Activated CD4-positive, alpha-beta T cell treated with anti-CD3 and anti-CD28 coated beads, Interleukin-2, amount 50 U/mL, for 16 hours (primary cell): Measurements from ENCODE around the gene ATP9B.

Source experiments
- DNase-seq: peaks from one replicate; pipeline ENCODE4 v3.0.0-alpha.2; 2020

The ATP9B gene

DNA sequence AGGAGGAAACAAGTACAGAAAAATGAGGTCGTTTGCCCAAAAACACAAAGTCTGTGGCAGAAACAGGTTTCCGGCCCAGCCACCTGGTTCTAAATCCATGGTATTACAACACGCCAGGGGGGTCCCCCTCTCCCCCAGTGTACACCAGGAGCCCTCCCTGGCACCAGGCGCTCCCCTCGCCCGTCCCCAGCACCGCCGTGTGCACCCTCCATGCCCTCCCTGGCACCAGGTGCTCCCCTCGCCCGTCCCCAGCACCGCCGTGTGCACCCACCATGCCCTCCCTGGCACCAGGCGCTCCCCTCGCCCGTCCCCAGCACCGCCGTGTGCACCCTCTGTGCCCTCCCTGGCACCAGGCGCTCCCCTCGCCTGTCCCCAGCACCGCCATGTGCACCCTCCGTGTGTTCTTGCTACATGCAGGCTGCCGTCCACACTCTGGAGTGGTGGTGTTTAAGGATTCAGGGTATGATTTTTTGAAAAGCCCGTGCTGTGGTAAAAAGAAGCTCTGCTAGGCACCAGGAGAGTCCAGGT lies 266.7 kb downstream of the ATP9B start:
- no peak for DNase-seq

DNA sequence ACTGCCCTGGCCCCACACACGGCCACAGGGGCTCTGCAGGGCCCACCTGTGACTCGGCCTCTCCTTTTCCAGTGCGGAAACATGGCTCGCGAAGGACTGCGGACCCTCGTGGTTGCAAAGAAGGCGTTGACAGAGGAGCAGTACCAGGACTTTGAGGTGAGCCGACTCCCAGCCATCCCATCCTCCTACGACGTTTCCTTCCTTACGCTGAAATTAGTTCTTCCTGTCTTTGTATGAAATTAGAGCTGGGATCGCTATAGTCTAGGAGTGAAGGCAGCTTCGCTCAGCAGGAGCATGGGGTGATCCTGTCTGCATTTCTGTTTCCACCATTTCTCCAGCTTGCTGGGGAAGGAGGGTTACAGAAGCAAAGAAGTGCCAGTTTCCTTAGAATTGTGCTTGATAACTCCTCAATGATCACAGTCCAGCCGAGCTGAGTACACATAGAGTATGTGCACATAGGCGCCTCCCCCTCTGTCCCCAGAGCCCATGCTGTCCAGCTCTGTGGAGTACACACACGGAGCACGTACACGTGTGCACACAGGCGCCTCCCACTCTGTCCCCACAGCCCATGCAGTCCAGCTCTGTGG lies 267.5 kb downstream of the ATP9B start:
- no peak for DNase-seq

DNA sequence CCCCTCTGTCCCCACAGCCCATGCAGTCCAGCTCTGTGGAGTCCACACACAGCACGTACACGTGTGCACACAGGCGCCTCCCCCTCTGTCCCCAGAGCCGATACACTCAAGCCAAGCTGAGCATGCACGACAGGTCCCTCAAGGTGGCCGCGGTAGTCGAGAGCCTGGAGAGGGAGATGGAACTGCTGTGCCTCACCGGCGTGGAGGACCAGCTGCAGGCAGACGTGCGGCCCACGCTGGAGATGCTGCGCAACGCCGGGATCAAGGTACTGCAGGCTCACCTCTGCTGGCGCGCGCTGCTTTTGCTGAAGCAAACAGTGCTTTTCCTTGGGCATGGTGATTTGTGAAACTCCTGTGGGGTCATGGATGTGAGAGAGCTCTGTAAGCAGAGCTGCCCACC lies 268.0 kb downstream of the ATP9B start:
- DNase-seq: no peak

DNA sequence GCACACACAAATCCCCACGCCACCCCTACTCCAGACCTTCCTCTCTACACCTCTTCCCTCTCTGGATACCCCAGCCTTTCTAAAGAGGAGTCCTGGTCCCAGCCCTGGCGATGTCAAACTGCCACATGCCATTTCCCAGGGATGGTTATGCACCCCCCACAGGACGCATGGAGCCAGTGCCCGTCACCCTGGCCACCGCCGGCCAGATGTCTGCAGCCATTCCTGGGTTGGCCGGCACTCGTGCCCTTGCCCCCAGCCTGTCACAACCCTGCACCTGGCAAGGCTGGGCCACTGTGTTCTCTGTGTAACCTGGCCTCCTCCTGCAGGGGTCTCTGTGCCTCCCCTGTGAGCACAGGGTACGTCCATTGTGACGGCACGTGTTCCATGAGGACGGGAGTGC lies 268.4 kb downstream of the ATP9B start:
- DNase-seq: no peak

DNA sequence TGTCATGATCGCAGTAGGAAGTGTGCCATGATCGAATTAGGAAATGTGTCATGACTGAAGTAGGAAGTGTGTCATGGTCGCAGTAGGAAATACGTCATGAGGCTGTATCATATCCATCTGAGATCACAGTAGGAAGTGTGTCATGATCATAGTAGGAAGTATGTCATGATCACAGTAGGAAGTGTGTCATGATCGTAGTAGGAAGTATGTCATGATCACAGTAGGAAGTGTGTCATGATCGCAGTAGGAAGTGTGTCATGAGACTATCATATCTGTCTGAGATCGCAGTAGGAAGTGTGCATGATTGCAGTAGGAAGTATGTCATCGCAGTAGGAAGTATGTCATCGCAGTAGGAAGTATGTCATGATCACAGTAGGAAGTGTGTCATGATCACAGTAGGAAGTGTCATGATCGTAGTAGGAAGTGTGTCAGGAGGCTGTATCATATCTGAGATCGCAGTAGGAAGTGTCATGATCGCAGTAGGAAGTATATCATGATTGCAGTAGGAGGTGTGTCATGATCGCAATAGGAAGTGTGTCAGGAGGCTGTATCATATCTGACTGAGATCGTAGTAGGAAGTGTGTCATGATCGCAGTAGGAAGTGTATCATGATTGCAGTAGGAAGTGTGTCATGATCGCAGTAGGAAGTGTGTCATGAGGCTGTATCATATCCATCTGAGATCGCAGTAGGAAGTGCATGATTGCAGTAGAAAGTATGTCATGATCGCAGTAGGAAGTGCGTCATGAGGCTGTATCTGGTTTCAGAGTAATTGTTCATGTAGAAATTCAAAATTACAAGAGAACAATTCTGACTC lies 270.1 kb downstream of the ATP9B start:
- no peak for DNase-seq

DNA sequence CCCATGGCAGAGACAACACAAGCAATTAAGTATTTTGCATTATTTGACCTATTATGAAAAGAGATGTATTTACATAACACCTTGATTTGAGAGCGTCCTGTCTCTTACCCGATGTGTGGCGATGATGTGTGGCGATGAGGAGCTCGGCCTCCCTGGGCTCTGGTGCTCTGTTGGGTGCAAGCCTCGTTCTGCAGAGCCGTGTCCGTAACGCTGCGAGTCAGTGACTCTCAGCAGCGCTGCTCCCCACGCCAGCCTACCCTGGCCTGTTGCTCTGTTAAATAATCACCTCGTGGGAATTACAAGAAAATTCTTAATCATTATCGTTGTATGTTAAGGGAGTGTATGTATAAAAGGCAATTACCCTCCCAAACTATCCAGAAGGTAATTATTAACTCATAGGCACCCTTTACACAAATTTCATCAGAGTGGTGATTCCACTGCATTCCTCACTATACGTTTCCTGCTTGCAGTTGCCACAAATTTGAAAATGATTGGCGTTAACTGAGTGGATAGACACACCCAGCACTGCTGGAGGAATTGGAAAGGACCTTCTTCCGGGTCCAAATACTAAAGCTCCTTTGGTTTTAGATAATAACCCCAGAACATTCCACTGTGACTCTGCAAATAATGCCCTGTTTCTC lies 274.5 kb downstream of the ATP9B start:
- no peak for DNase-seq

DNA sequence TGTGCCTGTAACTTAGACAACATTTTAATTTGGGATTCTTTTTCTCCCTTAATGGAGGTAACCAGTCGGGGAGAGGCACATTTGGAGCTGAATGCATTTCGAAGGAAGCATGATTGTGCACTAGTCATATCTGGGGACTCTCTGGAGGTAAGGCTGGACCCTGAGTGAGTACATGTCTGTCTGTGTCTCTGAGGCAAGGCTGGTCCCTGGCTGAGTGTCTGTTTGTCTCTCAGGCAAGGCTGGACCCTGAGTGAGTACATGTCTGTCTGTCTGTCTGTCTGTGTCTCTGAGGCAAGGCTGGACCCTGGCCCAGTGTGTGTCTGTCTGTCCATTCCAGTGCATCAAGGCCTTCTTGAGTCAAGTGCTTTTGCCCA lies 275.0 kb downstream of the ATP9B start:
- no peak for DNase-seq

DNA sequence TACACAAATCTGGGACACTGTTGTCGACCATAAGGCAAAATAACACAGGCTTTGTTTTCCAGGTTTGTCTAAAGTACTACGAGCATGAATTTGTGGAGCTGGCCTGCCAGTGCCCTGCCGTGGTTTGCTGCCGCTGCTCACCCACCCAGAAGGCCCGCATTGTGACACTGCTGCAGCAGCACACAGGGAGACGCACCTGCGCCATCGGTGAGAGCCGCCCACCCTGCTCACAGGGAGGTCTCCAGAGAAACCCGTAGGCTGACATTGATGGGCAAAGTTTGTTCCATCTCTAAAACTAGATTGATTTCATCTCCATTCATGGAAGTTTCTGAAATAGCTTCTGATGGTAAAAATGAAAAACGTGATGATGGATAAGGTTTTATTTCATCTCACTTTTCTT lies 276.2 kb downstream of the ATP9B start:
- DNase-seq: no peak

DNA sequence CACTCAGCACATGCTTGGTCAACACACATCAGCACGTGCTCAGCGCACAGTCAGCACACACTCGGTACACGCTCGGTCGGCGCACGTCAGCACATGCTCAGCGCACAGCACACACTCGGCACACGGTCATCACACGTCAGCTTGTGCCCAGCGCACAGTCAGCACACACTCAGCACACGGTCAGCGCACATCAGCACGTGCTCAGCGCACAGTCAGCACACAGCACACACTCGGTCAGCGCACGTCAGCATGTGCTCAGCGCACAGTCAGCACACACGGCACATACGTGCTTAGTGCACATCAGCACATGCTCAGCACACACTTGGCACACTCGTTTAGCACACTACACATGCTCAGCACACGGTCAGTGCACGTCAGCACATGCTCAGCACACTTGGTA lies 276.8 kb downstream of the ATP9B start:
- no peak for DNase-seq

DNA sequence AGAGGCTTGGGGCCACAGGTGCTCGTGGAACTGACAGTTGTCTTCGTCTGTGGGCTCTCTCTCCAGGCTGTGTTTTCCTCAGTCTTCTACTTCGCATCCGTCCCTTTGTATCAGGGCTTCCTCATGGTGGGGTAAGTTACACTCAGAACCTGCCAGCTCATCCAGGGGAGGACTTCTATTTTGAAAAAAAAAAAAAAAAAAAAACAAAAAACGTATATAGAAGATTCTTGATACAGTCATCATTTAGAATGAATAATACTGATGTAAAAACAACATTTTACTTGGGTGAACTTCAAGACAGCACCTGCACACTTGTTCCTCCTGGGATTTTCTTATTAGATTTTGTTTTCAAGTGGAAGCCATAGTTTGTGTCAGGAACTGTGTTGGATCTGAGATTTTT lies 278.9 kb downstream of the ATP9B start:
- no peak for DNase-seq

DNA sequence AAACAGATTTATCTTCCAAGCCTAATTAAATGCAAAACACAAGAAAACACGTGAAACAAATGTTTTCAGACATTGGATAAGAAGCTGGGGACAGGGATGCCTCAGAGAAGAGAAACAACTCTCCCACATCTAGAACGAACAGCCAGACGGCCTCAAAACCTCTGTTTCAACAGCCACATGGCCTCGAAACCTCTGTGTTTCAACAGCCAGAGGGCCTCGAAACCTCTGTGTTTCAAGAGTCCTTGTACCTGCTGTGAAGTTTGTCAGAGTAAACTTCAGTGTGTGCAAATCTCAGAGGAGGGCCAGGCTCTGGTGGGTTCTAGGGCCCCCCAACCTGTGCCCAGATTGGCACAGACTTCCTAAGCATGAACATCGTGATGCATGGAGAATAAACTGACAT lies 283.2 kb downstream of the ATP9B start:
- DNase-seq: no peak

DNA sequence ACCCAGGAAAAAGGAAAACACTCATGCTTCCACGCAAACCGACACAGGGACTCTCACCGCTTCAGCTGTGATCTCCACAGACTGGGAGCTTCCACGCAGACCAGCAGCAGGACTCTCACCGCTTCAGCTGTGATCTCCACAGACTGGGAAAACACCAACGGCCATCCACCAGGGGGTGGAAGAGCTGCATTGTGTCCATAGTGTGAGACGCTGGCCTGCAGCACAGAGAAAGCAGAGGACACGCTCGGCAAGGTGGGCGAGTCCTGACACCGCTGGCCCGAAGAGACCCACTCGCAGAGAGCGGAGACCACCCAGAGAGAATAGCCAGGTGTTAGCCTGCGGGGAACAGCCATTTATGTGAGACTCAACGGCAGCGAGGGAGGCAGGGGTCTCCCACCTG lies 284.1 kb downstream of the ATP9B start:
- no peak for DNase-seq

DNA sequence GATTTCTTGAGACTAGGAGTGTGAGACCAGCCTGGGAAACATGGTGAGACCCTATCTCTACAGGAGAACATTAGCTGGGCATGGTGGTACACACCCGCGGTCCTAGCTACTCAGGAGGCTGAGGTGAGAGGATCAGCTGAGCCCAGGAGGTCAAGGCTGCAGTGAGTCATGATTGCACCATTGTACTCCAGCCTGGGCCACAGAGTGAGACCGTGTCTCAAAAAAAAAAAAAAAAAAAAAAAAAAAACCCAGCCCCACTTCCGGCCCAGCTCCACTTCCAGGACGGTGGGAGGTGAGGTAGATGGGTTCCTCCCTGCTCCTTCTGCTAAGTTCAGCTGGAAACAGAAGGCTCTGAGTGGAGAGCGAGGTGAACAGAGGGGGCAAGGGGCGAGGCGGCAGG lies 285.2 kb downstream of the ATP9B start:
- DNase-seq: no peak

DNA sequence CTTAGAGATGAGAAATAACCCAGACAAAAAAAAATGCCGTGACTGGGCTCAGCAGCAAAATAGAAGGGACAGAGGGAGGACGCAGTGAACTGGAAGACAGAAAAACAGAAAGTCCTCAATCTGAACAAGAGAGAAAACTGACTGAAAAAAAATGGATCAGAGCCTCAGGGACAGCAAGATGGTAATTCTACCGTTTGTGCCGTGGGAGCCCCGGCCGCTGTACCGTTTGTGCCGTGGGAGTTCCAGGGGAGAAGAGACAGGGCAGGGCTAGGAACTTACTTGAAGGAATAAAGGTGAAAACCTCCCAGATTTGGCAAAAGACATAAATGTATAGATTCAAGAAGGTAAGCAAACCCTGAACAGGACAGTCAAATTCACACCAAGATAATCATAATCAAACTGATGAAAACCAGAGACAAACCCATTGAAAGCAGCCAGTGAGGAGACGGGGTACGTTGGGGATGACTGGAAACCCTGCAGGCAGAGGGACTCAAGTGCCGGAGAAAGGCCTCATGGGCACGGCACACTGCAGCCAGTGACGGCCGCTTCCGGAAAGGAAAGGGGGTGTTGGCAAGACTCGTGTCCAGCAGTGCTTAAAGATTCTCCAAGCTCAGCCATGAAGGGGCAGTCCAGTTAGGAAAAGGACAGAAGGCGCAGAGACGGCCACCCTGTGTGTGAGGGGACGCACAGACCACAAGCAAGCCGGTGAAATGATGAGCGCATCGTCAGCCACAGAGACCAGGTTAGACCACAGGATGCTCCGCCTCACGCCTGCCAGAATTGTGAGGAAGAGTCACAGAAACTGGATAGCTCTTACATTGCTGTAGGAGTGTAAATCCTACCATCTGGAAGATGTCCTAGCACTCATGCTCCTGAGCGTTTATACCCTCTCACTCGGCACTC lies 286.5 kb downstream of the ATP9B start:
- no peak for DNase-seq

DNA sequence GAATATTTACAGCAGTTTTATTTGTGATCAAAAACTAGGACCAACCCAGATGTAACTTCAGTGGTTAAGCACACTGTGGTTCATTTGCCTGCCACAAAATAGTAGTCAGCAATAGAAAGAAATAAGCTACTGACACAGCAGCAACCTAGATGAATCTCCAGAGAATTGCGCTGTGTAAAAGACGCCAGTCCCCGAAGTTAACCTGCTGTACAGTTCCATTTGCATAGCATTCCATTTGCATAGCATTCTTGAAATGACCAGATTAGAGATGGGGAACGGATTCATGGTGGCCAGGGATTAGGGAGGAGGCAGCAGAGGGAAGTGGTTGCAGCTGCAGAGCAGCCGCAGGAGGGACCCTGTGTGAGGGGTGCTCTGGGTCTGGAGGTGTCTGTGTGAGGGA lies 287.2 kb downstream of the ATP9B start:
- DNase-seq: no peak

DNA sequence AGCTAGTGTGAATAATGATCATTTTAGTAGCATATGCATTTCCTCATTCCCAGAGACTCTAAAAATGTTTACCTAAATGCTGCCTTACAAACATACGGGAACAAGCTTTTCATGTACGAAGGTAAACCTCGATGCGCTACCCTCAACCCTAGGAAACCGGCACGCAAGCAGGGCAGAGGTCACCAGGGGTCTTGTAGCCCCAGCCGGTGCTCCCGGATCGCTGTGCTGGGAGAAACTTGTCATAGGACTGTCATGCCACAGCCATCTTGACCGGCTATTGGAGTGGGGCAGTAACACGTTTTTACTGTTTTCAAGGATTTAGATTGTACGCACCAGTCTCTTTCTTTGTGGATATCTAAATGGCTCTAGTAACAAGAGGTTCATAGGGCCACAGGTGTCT lies 291.7 kb downstream of the ATP9B start:
- no peak for DNase-seq

DNA sequence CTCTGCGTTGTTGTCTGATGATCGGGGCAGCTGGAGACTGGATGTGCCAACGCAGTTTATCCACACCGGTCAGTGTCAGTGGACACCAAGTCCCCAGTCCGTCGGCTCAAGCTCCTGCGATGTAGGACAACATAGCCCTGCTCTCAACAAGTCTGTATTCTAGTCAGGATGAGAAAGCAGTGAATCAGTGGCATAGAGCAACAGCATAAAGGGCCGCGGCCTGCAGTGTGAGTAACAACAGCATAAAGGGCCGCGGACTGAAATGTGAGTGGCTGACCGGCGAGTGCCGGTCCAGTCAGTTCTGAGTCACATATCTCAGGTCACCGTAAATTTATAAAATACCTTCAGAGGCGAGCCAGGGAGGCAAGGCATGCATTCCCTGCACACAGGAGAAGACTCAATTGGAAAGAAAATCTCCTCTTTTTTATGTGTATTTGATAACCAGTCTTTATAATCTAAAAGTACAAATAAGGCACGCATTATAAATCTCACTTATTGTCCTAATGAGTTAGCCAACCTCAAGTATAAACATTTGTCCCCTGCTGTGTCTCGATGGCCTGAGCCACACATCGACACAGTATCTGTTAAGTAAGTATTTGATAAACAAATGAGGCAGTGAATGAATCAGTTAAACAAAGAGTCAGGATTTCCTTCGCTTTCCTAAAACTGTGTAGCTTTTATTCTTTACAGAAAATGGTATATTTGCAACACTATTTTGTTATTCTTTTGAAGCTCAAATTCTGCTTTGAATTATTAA lies 292.8 kb downstream of the ATP9B start:
- DNase-seq: no peak

DNA sequence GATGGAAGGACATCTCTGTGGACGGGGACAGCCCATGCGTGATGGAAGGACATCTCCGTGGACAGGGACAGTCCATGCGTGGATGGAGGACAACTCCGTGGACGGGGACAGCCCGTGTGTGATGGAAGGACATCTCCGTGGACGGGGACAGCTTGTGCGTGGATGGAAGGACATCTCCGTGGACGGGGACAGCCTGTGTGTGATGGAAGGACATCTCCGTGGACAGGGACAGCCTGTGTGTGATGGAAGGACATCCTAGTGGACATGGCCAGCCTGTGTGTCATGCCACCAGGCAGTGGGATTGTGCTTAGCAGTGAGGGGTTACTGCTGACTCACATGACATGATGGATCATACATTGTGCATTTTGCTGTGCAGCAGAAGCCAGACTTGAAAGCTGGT lies 296.5 kb downstream of the ATP9B start:
- DNase-seq: no peak

DNA sequence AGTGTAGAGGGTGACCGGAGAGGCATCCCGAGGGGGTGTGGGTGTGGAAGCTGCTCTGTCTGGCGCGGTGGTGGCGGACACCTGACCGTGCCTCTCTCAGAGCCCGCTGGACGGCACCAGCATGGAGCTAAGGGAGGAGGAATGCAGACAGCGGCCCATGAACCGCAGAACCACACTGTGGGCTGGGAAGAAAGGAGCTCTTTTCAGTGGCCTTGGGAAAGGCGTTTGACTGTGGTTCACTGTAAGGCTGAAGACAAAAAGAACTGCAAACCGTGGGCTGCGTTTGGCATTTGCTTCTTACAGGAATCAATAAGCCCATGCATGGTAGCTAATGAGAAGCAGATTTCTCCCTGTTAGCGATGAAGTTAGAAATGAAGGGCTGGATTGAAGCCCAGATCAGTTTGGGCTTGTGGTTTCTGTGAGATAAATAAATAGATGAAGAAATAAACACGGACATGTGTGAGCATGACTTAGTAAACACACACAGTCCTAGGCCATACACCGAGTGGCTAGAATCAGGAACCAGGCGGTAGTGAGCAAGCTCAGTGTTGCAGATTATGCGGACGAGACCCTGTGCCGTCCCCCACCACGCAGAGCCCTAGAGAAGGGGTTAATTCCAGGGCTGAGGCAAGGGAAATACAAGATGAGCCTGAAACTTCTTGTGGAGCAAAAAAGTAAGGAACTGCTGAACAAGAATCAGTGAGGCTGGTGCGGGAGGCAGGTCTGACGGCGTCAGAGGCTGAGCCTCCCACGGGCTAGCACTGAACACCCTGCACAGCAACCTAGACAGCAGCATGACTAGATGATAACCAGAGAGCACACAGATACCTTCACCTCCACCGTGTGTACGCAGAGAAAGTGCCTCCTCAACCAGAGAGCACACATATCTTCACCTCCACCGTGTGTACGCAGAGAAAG lies 297.2 kb downstream of the ATP9B start:
- no peak for DNase-seq

DNA sequence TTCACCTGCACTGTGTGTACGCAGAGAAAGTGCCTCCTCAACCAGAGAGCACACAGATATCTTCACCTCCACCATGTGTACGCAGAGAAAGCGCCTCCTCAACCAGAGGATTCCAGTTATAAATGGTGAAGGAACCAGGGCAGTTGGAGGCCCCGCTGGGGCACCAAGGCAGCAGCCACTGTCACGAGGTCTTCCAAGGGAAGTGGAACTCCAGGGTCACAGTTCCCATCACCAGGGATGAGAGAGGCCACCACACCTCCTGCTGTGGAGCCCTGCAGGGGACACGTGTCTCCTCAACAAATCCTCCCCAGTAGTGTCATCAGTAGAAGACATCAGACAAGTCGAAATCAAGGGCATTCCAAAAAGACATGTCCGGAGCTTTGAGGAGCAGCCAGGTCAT lies 298.3 kb downstream of the ATP9B start:
- DNase-seq: no peak

DNA sequence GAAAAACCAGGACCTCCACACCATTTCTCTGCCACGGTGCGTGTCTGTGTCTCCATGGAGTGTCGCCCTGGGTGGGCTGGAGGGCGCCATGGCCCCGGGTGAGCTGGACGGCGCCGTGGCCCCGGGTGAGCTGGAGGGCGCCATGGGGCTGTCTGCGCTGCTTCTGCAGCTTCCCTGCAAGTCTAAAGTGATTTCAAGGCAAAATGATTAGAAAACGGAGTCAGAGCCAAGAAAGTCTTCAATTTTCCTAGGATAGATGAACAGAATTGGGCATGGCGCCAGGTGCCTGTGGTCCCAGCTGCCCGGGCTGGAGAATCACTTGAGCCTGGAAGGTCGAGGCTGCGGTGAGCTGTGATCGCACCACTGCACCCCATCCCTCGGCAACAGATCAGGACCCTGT lies 298.8 kb downstream of the ATP9B start:
- DNase-seq: no peak
